WI38 (cell line): ENCODE data around the gene HRK.

ENCODE experiments used
- H3K4me3 ChIP-seq: 2 replicates; pipeline ENCODE4 v1.5.1; 2011; ENCODE audit warnings: low read depth, mild to moderate bottlenecking, control low read depth, low read length
- CTCF ChIP-seq: IDR thresholded peaks from 2 replicates; pipeline ENCODE4 v1.5.1; 2012; ENCODE audit warnings: low read depth, mild to moderate bottlenecking, control low read depth, low read length

HRK gene

GRCh38 chr12:116897476-116897875 is 16.2 kb upstream of the HRK start:
- H3K4me3 ChIP-seq, result no peak overlapping the region
- TF ChIP-seq CTCF, result no peak

- no peak for TF ChIP-seq CTCF
- no peak overlapping the region for H3K4me3 ChIP-seq
Measured at GRCh38 chr12:116896411-116896924, 15.2 kb upstream of the HRK start.

GRCh38 chr12:116894913-116895312 is 13.7 kb upstream of the HRK start:
- H3K4me3 ChIP-seq, result no peak overlapping the region
- TF ChIP-seq CTCF, result no peak

- TF ChIP-seq CTCF, result no peak
- H3K4me3 ChIP-seq, result no peak overlapping the region
Measured at GRCh38 chr12:116892349-116893140, 11.3 kb upstream of the HRK start.

GRCh38 chr12:116891019-116891418 is 9.8 kb upstream of the HRK start:
- no peak overlapping the region for H3K4me3 ChIP-seq
- no peak for TF ChIP-seq CTCF

GRCh38 chr12:116890330-116890729 is 9.1 kb upstream of the HRK start:
- no peak for TF ChIP-seq CTCF
- H3K4me3 ChIP-seq, result no peak overlapping the region

GRCh38 chr12:116887897-116888296 is 6.7 kb upstream of the HRK start:
- no peak for TF ChIP-seq CTCF

More at GRCh38 chr12:116887897-116888296, 6.7 kb upstream of the HRK start:
- no peak overlapping the region for H3K4me3 ChIP-seq
